GM12878 (cell line): ENCODE data around the gene PDIA5. TPM values are rescaled to one million over a fixed set of nuclear protein-coding genes. Genes with fewer than 3 reads are reported as not detected.

Experiments
- ATAC-seq: fragments of 200-7000 bp; cut with Tn5 transposase; 3 replicates; pipeline ENCODE4 v1.9.1; 2020; ENCODE audit warnings: mild to moderate bottlenecking, moderate library complexity
- BruUV-seq: library from RNA; stranded (reverse); fragments of 400-500 nt; replicated peaks from 2 replicates; lab custom pipeline; 2021; lab: Mats Ljungman, UMichigan
- CTCF ChIA-PET: fragments of 300-600 bp; sonication (Branson Sonifier 250); formaldehyde crosslinking; extraction: SDS; loops from one replicate; lab custom pipeline; 2021; ENCODE audit warnings: inconsistent platforms; lab: Yijun Ruan, JAX
- POLR2A ChIA-PET: fragments of 350-600 bp; formaldehyde crosslinking; extraction: SDS; loops from one replicate; lab custom pipeline; 2021; ENCODE audit warnings: inconsistent platforms; lab: Charles Lee
- RAD21 ChIA-PET: fragments of 300-600 bp; sonication (Branson Sonifier 250); formaldehyde crosslinking; loops from one replicate; lab custom pipeline; 2023; ENCODE audit warnings: antibody characterized with exemption; ENCODE audit not compliant: unreplicated experiment; lab: Charles Lee
- SMC1A ChIA-PET: fragments of 300-600 bp; sonication (Branson Sonifier 250); formaldehyde crosslinking; loops from one replicate; lab custom pipeline; 2023; ENCODE audit not compliant: unreplicated experiment, uncharacterized antibody; lab: Charles Lee
- DNase-seq: peaks from one replicate; pipeline ENCODE4 v3.0.0-alpha.2; 2011; ENCODE audit warnings: low read depth, low spot score
- FAIRE-seq: peaks from 3 replicates; lab custom pipeline; 2011; peaks lifted over from hg19 to GRCh38; lab: Jason Lieb, UNC
- H2AFZ ChIP-seq: 2 replicates; pipeline ENCODE4 v1.6.0; 2011; ENCODE audit warnings: low read depth, low read length, control low read depth; ENCODE audit not compliant: control insufficient read depth
- H3K27ac ChIP-seq: 2 replicates; pipeline ENCODE4 v1.5.1; 2011; ENCODE audit warnings: control low read depth; ENCODE audit not compliant: control insufficient read depth, insufficient read depth
- H3K27me3 ChIP-seq, 2 experiments: replicated peaks in 1 of 2; 2 replicates each; pipeline versions ENCODE4 v1.6.0 to v1.6.1; 2011; ENCODE audit warnings: low read length in 1 of 2; ENCODE audit not compliant: control insufficient read depth in 2 of 2, insufficient read depth in 2 of 2
- H3K36me3 ChIP-seq, 2 experiments: 2 replicates each; pipeline ENCODE4 v1.5.1; 2011; ENCODE audit warnings: low read length in 1 of 2; ENCODE audit not compliant: control insufficient read depth in 2 of 2, insufficient read depth in 2 of 2
- H3K4me1 ChIP-seq: 2 replicates; pipeline ENCODE4 v1.6.1; 2011; ENCODE audit warnings: mild to moderate bottlenecking, low read length, moderate library complexity, mixed read lengths; ENCODE audit not compliant: control insufficient read depth, insufficient read depth
- H3K4me2 ChIP-seq: 2 replicates; pipeline ENCODE4 v1.6.0; 2011; ENCODE audit warnings: control low read depth; ENCODE audit not compliant: control insufficient read depth, insufficient read depth
- H3K4me3 ChIP-seq: fragments of 200-600 bp; sonication (generic); 2 replicates; pipeline ENCODE4 v1.5.1; 2016
- H3K79me2 ChIP-seq: 2 replicates; pipeline ENCODE4 v1.6.0; 2011; ENCODE audit warnings: low read length; ENCODE audit not compliant: control insufficient read depth, insufficient read depth
- H3K9ac ChIP-seq: 2 replicates; pipeline ENCODE4 v1.8.0; 2011; ENCODE audit warnings: low read length, control low read depth, mixed read lengths; ENCODE audit not compliant: control insufficient read depth, insufficient read depth
- H3K9me3 ChIP-seq: replicated peaks from 3 replicates; pipeline ENCODE4 v1.5.1; 2011; ENCODE audit warnings: mild to moderate bottlenecking, low read length; ENCODE audit not compliant: control insufficient read depth, insufficient read depth
- H4K20me1 ChIP-seq: 2 replicates; pipeline ENCODE4 v1.6.0; 2011; ENCODE audit not compliant: control insufficient read depth, insufficient read depth
- PAX8 ChIP-seq: fragments of 450-650 bp; IDR thresholded peaks from 2 replicates; pipeline ENCODE4 v1.6.1; 2017; ENCODE audit warnings: mild to moderate bottlenecking, moderate library complexity
- SIN3A ChIP-seq: IDR thresholded peaks from 2 replicates; pipeline ENCODE4 v1.6.1; 2012; ENCODE audit warnings: low read depth, low read length, improper control_type of control experiment
- WGBS: methylation state at CpG from one replicate; pipeline ENCODE4 v1.1.6; 2016; ENCODE audit warnings: low lambda C conversion rate; ENCODE audit not compliant: insufficient replicate concordance, insufficient coverage; ENCODE audit errors: missing lambda C conversion rate; 5-methylcytosine and 5-hydroxymethylcytosine counted together
- in situ Hi-C: fragments of 300-500 bp; cut with MboI; formaldehyde crosslinking; loops from 9 replicates; pipeline ENCODE4 v1.14.3; 2018; ENCODE audit warnings: mixed read lengths
- intact Hi-C: fragments of 100-400 bp; cut with micrococcal nuclease; formaldehyde crosslinking; loops from one replicate; pipeline ENCODE4 v1.14.2; 2022; ENCODE audit not compliant: unreplicated experiment
- microRNA-seq: library from miRNA; unstranded; fragments of <30 nt; microRNA quantifications from one replicate; pipeline ENCODE4, GENCODE V29; 2018
- polyA plus RNA-seq, 11 experiments: library from polyadenylated mRNA; depleted of rRNA in 4 of 11; unstranded in 6 of 11; stranded (reverse) in 5 of 11; fragments of >200 nt; fragmentation: Nextera tagmentation in 4 of 11; fragmentation: Illumina TruSeq in 1 of 11; extraction: Ambion mirVana in 4 of 11; extraction: Trizol in 1 of 11; gene quantifications; 1 replicate in 1 of 11; 2 replicates in 10 of 11; pipeline versions ENCODE4 v1.2.1 to v1.2.3, GENCODE V29; 2011 to 2016; ENCODE audit warnings: inconsistent platforms in 2 of 11, missing spikeins in 2 of 11, low read depth in 1 of 11
- total RNA-seq, 4 experiments: library from RNA; depleted of rRNA in 3 of 4; stranded (reverse); fragments of >200 nt in 3 of 4; fragmentation: Illumina TruSeq in 1 of 4; extraction: Trizol in 1 of 4; gene quantifications; 2 replicates each; pipeline versions ENCODE4 v1.2.1 to v1.2.3, GENCODE V29; 2013 to 2021

Gene PDIA5
- total and polyA plus RNA-seq, 10 of the 15 experiments (the other 5 are each of a cell fraction or from before 2014, with no cell fraction given): 4.1 to 24.8 (median 19.2) TPM

DNA sequence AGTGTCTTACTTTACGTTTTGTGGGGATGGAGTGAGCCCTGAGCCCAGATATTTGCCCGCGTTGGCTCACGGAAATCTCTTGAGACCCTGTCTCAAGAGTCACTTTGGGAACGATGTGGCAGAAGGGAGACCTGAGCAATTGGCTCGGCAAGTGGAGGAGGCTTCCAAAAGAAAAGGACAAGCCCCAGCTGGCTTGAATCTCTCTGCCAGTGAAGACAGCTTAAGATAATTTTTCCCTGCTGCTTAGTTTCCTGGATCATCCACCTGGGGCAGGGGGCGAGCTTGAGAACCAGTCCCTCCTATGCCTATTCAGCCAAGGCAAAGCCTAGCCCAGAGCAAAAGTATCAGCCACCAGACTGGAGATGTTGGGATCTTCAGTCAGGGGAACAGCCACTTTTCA lies 135.6 kb downstream of the PDIA5 start:
- Histone ChIP-seq H3K36me3 (no peaks in the 10 kb centered on the region), H3K27ac (peak overlapping the region; percentile 85), H3K79me2 (peaks cover 28% of the 10 kb centered on the region), H3K4me1 (0 out of 2 replicates have a peak, but pooled peaks cover 8% of the 10 kb centered on the region), H3K9me3 (no peaks in the 10 kb centered on the region; the same call in 2 of the 3 replicates), H3K4me2 (peak overlapping the region; percentile 95), H3K4me3 (peak overlapping the region; percentile 96), H3K9ac (peak overlapping the region; percentile 88), H4K20me1 (no peaks in the 10 kb centered on the region), H2AFZ (peak overlapping the region; percentile 91), H3K27me3 (no peaks in the 10 kb centered on the region)
- ATAC-seq: no peak
- intact Hi-C loops (no loop called here), in situ Hi-C loops (no loop called here)
- SMC1A ChIA-PET: interaction anchor here (0.8 to 1.2 kb wide), 4 partner anchors 8 to 43 kb away, joined by 3 to 5 read pairs (median 3); no protein-coding TSS in a partner anchor
- FAIRE-seq: no peak
- CTCF ChIA-PET: interaction anchor here (0.6 kb wide), 1 partner anchor 50 kb away, joined by 3 read pairs; no protein-coding TSS in a partner anchor
- POLR2A ChIA-PET: interaction anchor here (0.6 to 1.8 kb wide), 4 partner anchors 8 to 135 kb away, joined by 3 to 5 read pairs (median 4); no protein-coding TSS in a partner anchor
- RAD21 ChIA-PET: interaction anchor here (1.3 kb wide), 1 partner anchor 135 kb away, joined by 3 read pairs; no protein-coding TSS in a partner anchor
- 0% methylated on average over 7 of the region's 7 CpGs for WGBS
- TF ChIP-seq PAX8: 0 out of 2 replicates have a peak, but pooled peaks have one; percentile 34
- TF ChIP-seq SIN3A: no peak
- DNase-seq: no peak
- TSS peak; percentile 81 for BruUV-seq

Small RNAs within 50 kb of the gene (microRNA-seq; reads per million reads assigned to microRNA genes)
- not detected for gene MIR7110

Other genes starting within 250 kb of the PDIA5 start
- gene SEMA5B, start 39.3 kb upstream of the PDIA5 start, total RNA-seq (2014; rRNA removed): not detected in 2 replicates
- not detected in 2 replicates for gene SEMA5B, start 39.3 kb upstream of the PDIA5 start, total RNA-seq (2014; rRNA removed; fragmentation: Illumina TruSeq; extraction: Trizol)
- gene SEMA5B, start 39.3 kb upstream of the PDIA5 start, total RNA-seq (2021): not detected in 2 replicates
- gene SEMA5B, start 39.3 kb upstream of the PDIA5 start, polyA plus RNA-seq (2011; rRNA removed): 0.05 TPM in 1 of 2 replicates, not detected in the other
- not detected in 2 replicates for gene SEMA5B, start 39.3 kb upstream of the PDIA5 start, polyA plus RNA-seq (2014; fragmentation: Illumina TruSeq; extraction: Trizol)
- not detected for gene SEMA5B, start 39.3 kb upstream of the PDIA5 start, polyA plus RNA-seq (2014; fragmentation: Nextera tagmentation; extraction: Ambion mirVana)
- gene SEMA5B, start 39.3 kb upstream of the PDIA5 start, polyA plus RNA-seq (2014; rRNA removed): not detected in 2 replicates
- gene SEMA5B, start 39.3 kb upstream of the PDIA5 start, polyA plus RNA-seq (2016; fragmentation: Nextera tagmentation; extraction: Ambion mirVana): not detected
- gene SEC22A, start 134.9 kb downstream of the PDIA5 start, total RNA-seq (2014; rRNA removed): 37.6 and 38.9 TPM in 2 replicates
- 35.9 and 37.5 TPM in 2 replicates for gene SEC22A, start 134.9 kb downstream of the PDIA5 start, total RNA-seq (2014; rRNA removed; fragmentation: Illumina TruSeq; extraction: Trizol)
- 17.9 and 19.3 TPM in 2 replicates for gene SEC22A, start 134.9 kb downstream of the PDIA5 start, total RNA-seq (2021)
- gene SEC22A, start 134.9 kb downstream of the PDIA5 start, polyA plus RNA-seq (2011; rRNA removed): 35.7 and 39.2 TPM in 2 replicates
- gene SEC22A, start 134.9 kb downstream of the PDIA5 start, polyA plus RNA-seq (2014; fragmentation: Illumina TruSeq; extraction: Trizol): 34.9 and 37.9 TPM in 2 replicates
- gene SEC22A, start 134.9 kb downstream of the PDIA5 start, polyA plus RNA-seq (2014; fragmentation: Nextera tagmentation; extraction: Ambion mirVana): 10 to 100 TPM; 39.9 to 70.3 TPM
- gene SEC22A, start 134.9 kb downstream of the PDIA5 start, polyA plus RNA-seq (2014; rRNA removed): 18.8 and 25.8 TPM in 2 replicates
- 10 to 100 TPM; 37.9 to 45.1 TPM for gene SEC22A, start 134.9 kb downstream of the PDIA5 start, polyA plus RNA-seq (2016; fragmentation: Nextera tagmentation; extraction: Ambion mirVana)